Activated naive CD8-positive, alpha-beta T cell (primary cell): ENCODE results near the gene QKI.
"Not testable (repeated sequence)": the region's sequence is repeated elsewhere in the genome, so short reads cannot be mapped to it uniquely, and the experiment has no call there.

Experiments
- H3K27ac Mint-ChIP-seq: one replicate; pipeline ENCODE4 v1.8.0; 2021; ENCODE audit warnings: mixed read lengths
- H3K27me3 Mint-ChIP-seq: one replicate; pipeline ENCODE4 v1.8.0; 2021; ENCODE audit warnings: mixed read lengths
- H3K36me3 Mint-ChIP-seq: one replicate; pipeline ENCODE4 v1.8.0; 2021; ENCODE audit warnings: mixed read lengths
- H3K4me1 Mint-ChIP-seq: one replicate; pipeline ENCODE4 v1.8.0; 2021; ENCODE audit warnings: low read depth, mixed read lengths
- H3K4me3 Mint-ChIP-seq: one replicate; pipeline ENCODE4 v1.8.0; 2021; ENCODE audit warnings: mild to moderate bottlenecking, mixed read lengths
- H3K9me3 Mint-ChIP-seq: one replicate; pipeline ENCODE4 v1.8.0; 2021; ENCODE audit warnings: low read depth, mixed read lengths

Gene QKI

GRCh38 chr6:163460307-163460782, 45.8 kb downstream of the QKI start:
- H3K4me3 Mint-ChIP-seq: peak overlapping the region; percentile 90
- H3K36me3 Mint-ChIP-seq: peaks cover 11% of the 10 kb centered on the region
- H3K9me3 Mint-ChIP-seq: no peaks in the 10 kb centered on the region
- peaks cover 61% of the 10 kb centered on the region for H3K4me1 Mint-ChIP-seq
- no peaks in the 10 kb centered on the region for H3K27me3 Mint-ChIP-seq
- H3K27ac Mint-ChIP-seq: peak overlapping the region; percentile 96

GRCh38 chr6:163461696-163462095, 47.2 kb downstream of the QKI start:
- peaks cover 14% of the 10 kb centered on the region for H3K36me3 Mint-ChIP-seq
- H3K4me3 Mint-ChIP-seq: no peak overlapping the region
- no peak overlapping the region for H3K27ac Mint-ChIP-seq
- H3K9me3 Mint-ChIP-seq: no peaks in the 10 kb centered on the region
- H3K27me3 Mint-ChIP-seq: no peaks in the 10 kb centered on the region
- H3K4me1 Mint-ChIP-seq: peaks cover 62% of the 10 kb centered on the region

DNA sequence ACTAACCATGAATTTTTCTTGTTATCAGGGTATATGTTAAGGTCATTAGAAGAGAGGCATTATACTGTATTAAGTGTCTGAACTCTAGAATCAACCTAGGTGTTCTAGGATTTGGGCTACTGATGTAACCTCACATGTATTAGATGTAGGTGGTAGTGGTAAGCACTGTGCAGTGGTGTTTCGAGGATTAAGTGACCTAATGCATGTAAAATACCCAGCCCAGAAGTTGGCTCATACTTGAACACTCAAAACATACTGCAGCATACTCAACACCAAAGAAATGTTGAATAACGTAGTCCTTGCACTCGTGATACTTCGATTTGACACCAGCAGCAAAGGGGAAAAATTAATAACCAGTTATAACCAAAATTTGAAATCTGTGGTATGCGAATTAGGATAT, 48.7 kb downstream of the QKI start:
- Mint-ChIP-seq H3K27me3 (no peaks in the 10 kb centered on the region), H3K27ac (no peak overlapping the region), H3K36me3 (peaks cover 18% of the 10 kb centered on the region), H3K9me3 (no peaks in the 10 kb centered on the region), H3K4me1 (peaks cover 49% of the 10 kb centered on the region), H3K4me3 (no peak overlapping the region)

DNA sequence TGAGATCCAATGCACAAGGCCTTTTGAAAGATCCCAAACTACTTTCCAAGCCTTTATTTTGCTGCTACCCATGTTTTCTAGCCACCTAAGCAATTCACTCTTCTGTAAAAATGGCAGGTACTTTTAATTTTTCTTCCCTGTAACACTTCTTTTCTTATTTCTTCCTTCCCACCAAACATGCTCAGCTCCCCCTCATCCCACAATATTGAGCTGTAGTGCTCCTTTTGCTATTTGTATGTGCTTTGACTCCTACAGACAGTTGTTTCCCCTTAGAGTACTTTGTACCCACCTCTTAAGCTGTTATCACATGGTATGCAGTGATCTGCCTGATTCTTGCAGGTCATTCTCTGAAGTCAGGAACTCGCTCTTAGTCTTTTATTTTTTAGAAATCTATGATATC, 49.3 kb downstream of the QKI start:
- H3K9me3 Mint-ChIP-seq: no peaks in the 10 kb centered on the region
- H3K36me3 Mint-ChIP-seq: peaks cover 18% of the 10 kb centered on the region
- no peak overlapping the region for H3K27ac Mint-ChIP-seq
- H3K4me3 Mint-ChIP-seq: no peak overlapping the region
- peaks cover 47% of the 10 kb centered on the region for H3K4me1 Mint-ChIP-seq
- H3K27me3 Mint-ChIP-seq: no peaks in the 10 kb centered on the region

- Mint-ChIP-seq H3K27me3 (no peaks in the 10 kb centered on the region), H3K9me3 (peaks cover 17% of the 10 kb centered on the region), H3K27ac (no peak overlapping the region), H3K4me3 (no peak overlapping the region), H3K36me3 (peaks cover 41% of the 10 kb centered on the region), H3K4me1 (peaks cover 20% of the 10 kb centered on the region)
Observed at GRCh38 chr6:163466839-163467390, 52.4 kb downstream of the QKI start.

DNA sequence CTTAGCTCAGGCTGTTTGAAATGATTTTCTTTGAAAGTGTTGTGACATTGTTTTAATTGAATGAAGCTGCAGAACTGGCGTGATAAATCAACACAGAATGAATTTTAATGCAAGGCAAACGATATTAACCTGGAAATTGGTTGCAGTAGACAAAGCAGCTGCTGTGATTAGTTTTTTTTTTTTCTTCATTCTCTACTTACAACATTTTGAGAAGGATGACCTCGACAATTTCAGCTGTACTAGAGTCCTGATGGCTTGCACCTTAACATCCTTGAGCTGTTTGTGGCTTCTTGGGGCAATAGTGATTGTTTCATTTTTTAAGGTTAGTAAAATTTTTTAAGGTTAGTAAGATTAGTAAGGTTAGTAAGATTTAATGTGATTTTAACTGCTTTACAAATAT, 54.2 kb downstream of the QKI start:
- Mint-ChIP-seq H3K27me3 (no peaks in the 10 kb centered on the region), H3K4me3 (no peak overlapping the region), H3K4me1 (peaks cover 22% of the 10 kb centered on the region), H3K27ac (no peak overlapping the region), H3K9me3 (peaks cover 17% of the 10 kb centered on the region), H3K36me3 (peaks cover 41% of the 10 kb centered on the region)

GRCh38 chr6:163469459-163469985, 55.0 kb downstream of the QKI start:
- no peak overlapping the region for H3K27ac Mint-ChIP-seq
- H3K4me3 Mint-ChIP-seq: no peak overlapping the region

DNA sequence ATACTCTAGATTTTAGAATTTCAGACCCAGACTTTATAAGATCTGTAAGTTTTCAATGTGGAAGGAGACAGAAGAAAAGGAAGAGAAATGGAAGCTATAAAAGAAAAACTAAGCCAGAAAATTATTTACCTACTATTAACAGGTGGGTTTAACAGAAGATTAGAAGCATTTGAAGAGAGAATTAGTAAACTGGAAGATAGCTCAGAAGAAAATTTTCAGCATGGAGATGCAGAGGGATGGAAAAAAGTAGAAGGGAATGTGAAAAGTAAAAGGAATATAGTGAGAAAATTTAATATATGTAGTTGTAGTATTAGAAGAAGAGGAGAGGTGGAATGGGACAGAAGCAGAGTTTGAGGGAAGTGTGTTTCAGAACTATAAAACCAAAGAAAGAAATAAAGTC, 56.1 kb downstream of the QKI start:
- Mint-ChIP-seq H3K9me3 (peaks cover 17% of the 10 kb centered on the region), H3K36me3 (peaks cover 34% of the 10 kb centered on the region), H3K27me3 (no peaks in the 10 kb centered on the region), H3K4me1 (peaks cover 22% of the 10 kb centered on the region), H3K4me3 (no peak overlapping the region), H3K27ac (no peak overlapping the region)

More at GRCh38 chr6:163469459-163469985, 55.0 kb downstream of the QKI start:
- Mint-ChIP-seq H3K36me3 (peaks cover 37% of the 10 kb centered on the region), H3K9me3 (peaks cover 17% of the 10 kb centered on the region), H3K4me1 (peaks cover 20% of the 10 kb centered on the region), H3K27me3 (no peaks in the 10 kb centered on the region)

DNA sequence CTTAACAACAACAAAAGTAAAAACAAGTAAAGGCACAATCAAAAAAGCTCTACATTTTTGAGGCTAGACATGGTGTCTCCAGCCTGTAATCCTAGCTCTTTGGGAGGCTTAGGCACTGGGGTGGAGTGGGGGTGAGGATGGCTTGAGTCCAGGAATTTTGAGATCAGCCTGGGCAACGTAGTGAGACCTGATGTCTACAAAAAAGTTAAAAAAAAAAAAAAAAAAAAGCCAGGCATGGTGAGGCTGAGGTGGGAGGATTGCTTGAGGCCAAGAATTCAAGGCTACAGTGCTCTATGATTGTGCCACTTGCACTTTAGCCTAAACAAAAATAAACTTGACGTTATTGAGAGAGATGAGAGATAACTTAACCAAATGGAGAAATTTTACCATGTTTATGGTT, 60.1 kb downstream of the QKI start:
- Mint-ChIP-seq H3K27me3 (no peaks in the 10 kb centered on the region), H3K4me3 (no peak overlapping the region), H3K27ac (no peak overlapping the region), H3K4me1 (peaks cover 19% of the 10 kb centered on the region), H3K9me3 (peaks cover 12% of the 10 kb centered on the region), H3K36me3 (peaks cover 21% of the 10 kb centered on the region)

DNA sequence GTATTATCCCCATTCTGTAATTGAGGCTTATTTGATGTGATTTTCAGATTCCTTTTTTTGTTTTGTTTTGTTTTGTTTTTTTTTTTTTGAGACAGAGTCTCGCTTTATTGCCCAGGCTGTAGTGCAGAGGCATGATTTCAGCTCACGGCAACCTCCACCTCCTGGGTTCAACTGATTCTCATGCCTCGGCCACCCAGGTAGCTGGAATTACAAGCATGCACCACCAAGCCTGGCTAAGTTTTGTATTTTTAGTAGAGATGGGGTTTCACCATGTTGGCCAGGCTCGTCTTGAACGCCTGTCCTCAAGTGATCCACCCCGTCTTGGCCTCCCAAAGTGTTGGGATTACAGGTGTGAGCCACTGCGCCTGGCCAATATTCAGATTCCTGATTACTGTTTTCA, 62.4 kb downstream of the QKI start:
- H3K36me3 Mint-ChIP-seq, H3K27ac Mint-ChIP-seq, H3K27me3 Mint-ChIP-seq, H3K4me3 Mint-ChIP-seq, H3K9me3 Mint-ChIP-seq: not testable (repeated sequence)
- H3K4me1 Mint-ChIP-seq: peaks cover 24% of the 10 kb centered on the region

- no peak overlapping the region for H3K27ac Mint-ChIP-seq
- no peaks in the 10 kb centered on the region for H3K27me3 Mint-ChIP-seq
- no peak overlapping the region for H3K4me3 Mint-ChIP-seq
- no peaks in the 10 kb centered on the region for H3K9me3 Mint-ChIP-seq
- peaks cover 33% of the 10 kb centered on the region for H3K4me1 Mint-ChIP-seq
- H3K36me3 Mint-ChIP-seq: peaks cover 14% of the 10 kb centered on the region
Observed at GRCh38 chr6:163483107-163483506, 68.6 kb downstream of the QKI start.

- Mint-ChIP-seq H3K27me3 (no peaks in the 10 kb centered on the region), H3K9me3 (no peaks in the 10 kb centered on the region), H3K27ac (no peak overlapping the region), H3K36me3 (peaks cover 9% of the 10 kb centered on the region), H3K4me1 (peaks cover 53% of the 10 kb centered on the region), H3K4me3 (no peak overlapping the region)
Observed at GRCh38 chr6:163485388-163485851, 70.9 kb downstream of the QKI start.

- peaks cover 6% of the 10 kb centered on the region for H3K36me3 Mint-ChIP-seq
- no peaks in the 10 kb centered on the region for H3K9me3 Mint-ChIP-seq
- peaks cover 62% of the 10 kb centered on the region for H3K4me1 Mint-ChIP-seq
- no peak overlapping the region for H3K4me3 Mint-ChIP-seq
- no peaks in the 10 kb centered on the region for H3K27me3 Mint-ChIP-seq
- H3K27ac Mint-ChIP-seq: no peak overlapping the region
Observed at GRCh38 chr6:163486821-163487220, 72.3 kb downstream of the QKI start.

DNA sequence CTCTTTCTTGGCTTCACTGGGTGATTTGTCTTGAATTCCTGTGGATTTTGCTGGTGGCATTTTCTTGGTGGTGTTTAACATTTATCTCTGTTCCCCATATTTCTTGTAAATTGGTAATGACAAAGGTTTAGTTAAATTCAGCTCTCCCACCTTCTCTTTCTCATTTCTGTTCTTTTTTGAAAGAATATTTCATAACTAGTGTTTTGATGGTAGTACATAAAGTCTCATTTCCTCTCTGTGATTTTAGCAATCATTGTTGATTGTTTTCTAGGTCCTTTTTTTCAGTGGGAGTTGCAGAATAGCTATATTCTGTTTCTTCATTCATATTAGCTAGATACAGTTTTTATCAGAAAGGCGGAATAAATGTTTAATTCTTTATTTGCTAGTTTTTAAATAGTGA, 73.1 kb downstream of the QKI start:
- H3K36me3 Mint-ChIP-seq: peaks cover 6% of the 10 kb centered on the region
- peaks cover 62% of the 10 kb centered on the region for H3K4me1 Mint-ChIP-seq
- no peaks in the 10 kb centered on the region for H3K27me3 Mint-ChIP-seq
- no peak overlapping the region for H3K4me3 Mint-ChIP-seq
- H3K9me3 Mint-ChIP-seq: no peaks in the 10 kb centered on the region
- no peak overlapping the region for H3K27ac Mint-ChIP-seq

- Mint-ChIP-seq H3K4me3 (no peak overlapping the region), H3K4me1 (peaks cover 65% of the 10 kb centered on the region), H3K27ac (no peak overlapping the region), H3K27me3 (no peaks in the 10 kb centered on the region), H3K36me3 (peaks cover 5% of the 10 kb centered on the region), H3K9me3 (no peaks in the 10 kb centered on the region)
Observed at GRCh38 chr6:163489584-163489983, 75.1 kb downstream of the QKI start.
